HCT116 (cell line): ENCODE results near the gene SLC25A19. TPM values are rescaled to one million over a fixed set of nuclear protein-coding genes. Genes with fewer than 3 reads are reported as not detected.
"Not testable (repeated sequence)": the region's sequence is repeated elsewhere in the genome, so short reads cannot be mapped to it uniquely, and the experiment has no call there.

Source experiments
- ATAC-seq: fragments of 200-7000 bp; cut with Tn5 transposase; 2 replicates; pipeline ENCODE4 v1.9.1; 2020; ENCODE audit warnings: mild to moderate bottlenecking, moderate library complexity
- BruUV-seq: library from RNA; stranded (reverse); fragments of 400-500 nt; replicated peaks from 2 replicates; lab custom pipeline; 2021; lab: Mats Ljungman, UMichigan
- CTCF ChIA-PET: fragments of 300-600 bp; sonication (Branson Sonifier 250); formaldehyde crosslinking; loops from one replicate; lab custom pipeline; 2021; ENCODE audit warnings: antibody characterized with exemption; lab: Charles Lee
- POLR2A ChIA-PET: fragments of 300-600, 350-600 bp; sonication (Branson Sonifier 250); formaldehyde crosslinking; loops from one replicate; lab custom pipeline; 2021; ENCODE audit warnings: antibody characterized with exemption; lab: Charles Lee
- RAD21 ChIA-PET, 2 experiments: fragments of 300-600 bp; sonication (Branson Sonifier 250); formaldehyde crosslinking; loops; one replicate each; lab custom pipeline; 2023; ENCODE audit warnings: low total read pairs in 2 of 2; ENCODE audit not compliant: uncharacterized antibody in 2 of 2, unreplicated experiment in 2 of 2, low non-redundant PET in 1 of 2; lab: Charles Lee
- DNase-seq: peaks from one replicate; pipeline ENCODE4 v3.0.0-alpha.2; 2010; ENCODE audit warnings: low read depth, low spot score
- H2AFZ ChIP-seq: fragments of 200-600 bp; shearing (Covaris generic), sonication (generic); 2 replicates; pipeline ENCODE4 v1.6.1; 2017; ENCODE audit warnings: low read depth, mixed run types, mixed read lengths, antibody characterized with exemption, low read length; ENCODE audit not compliant: poor library complexity, severe bottlenecking
- H3K27ac ChIP-seq: 2 replicates; pipeline ENCODE4 v1.5.1; 2012; ENCODE audit warnings: low read depth, low read length
- H3K27me3 ChIP-seq: fragments of 200-600 bp; sonication (generic); 2 replicates; pipeline ENCODE4 v1.6.1; 2016; ENCODE audit warnings: mixed run types, low read length, mixed read lengths; ENCODE audit not compliant: insufficient read depth
- H3K36me3 ChIP-seq, 2 experiments: fragments of 200-500 bp in 1 of 2; fragments of 200-600 bp in 1 of 2; sonication (Bioruptor generic) in 1 of 2; sonication (generic) in 1 of 2; 2 replicates each; pipeline versions ENCODE4 v1.5.1 to v1.6.1; 2014 to 2016; ENCODE audit warnings: low read length in 2 of 2, inconsistent platforms in 1 of 2, mixed read lengths in 1 of 2, mixed run types in 1 of 2; ENCODE audit not compliant: insufficient read depth in 2 of 2, control insufficient read depth in 1 of 2
- H3K4me1 ChIP-seq, 2 experiments: fragments of 200-600 bp in 1 of 2; sonication (generic) in 1 of 2; 2 replicates each; pipeline versions ENCODE4 v1.5.1 to v1.6.1; 2012 to 2017; ENCODE audit warnings: low read length in 2 of 2, inconsistent platforms in 1 of 2, mild to moderate bottlenecking in 1 of 2, mixed read lengths in 1 of 2, mixed run types in 1 of 2, moderate library complexity in 1 of 2; ENCODE audit not compliant: insufficient read depth in 2 of 2, control insufficient read depth in 1 of 2
- H3K4me2 ChIP-seq: fragments of 200-600 bp; sonication (generic); 2 replicates; pipeline ENCODE4 v1.6.1; 2017; ENCODE audit warnings: mixed run types, low read length, mixed read lengths
- H3K4me3 ChIP-seq, 2 experiments: fragments of 200-600 bp in 1 of 2; sonication (generic) in 1 of 2; replicated peaks in 1 of 2; 2 replicates each; pipeline ENCODE4 v1.5.1; 2011 to 2016; ENCODE audit warnings: low read length in 2 of 2, control low read depth in 1 of 2, low read depth in 1 of 2, mild to moderate bottlenecking in 1 of 2, mixed read lengths in 1 of 2, mixed run types in 1 of 2
- H3K79me2 ChIP-seq: fragments of 200-600 bp; sonication (generic); 2 replicates; pipeline ENCODE4 v1.6.1; 2017; ENCODE audit warnings: mild to moderate bottlenecking, mixed run types, low read length, moderate library complexity, mixed read lengths; ENCODE audit not compliant: insufficient read depth
- H3K9ac ChIP-seq: fragments of 200-600 bp; sonication (generic); 2 replicates; pipeline ENCODE4 v1.6.1; 2016; ENCODE audit warnings: low read length, mixed read lengths
- H3K9me2 ChIP-seq: fragments of 200-600 bp; sonication (generic), shearing (Covaris generic); 2 replicates; pipeline ENCODE4 v1.6.1; 2017; ENCODE audit warnings: mixed run types, mild to moderate bottlenecking, moderate library complexity; ENCODE audit not compliant: insufficient read depth
- H3K9me3 ChIP-seq, 2 experiments: fragments of 200-500 bp in 1 of 2; fragments of 200-600 bp in 1 of 2; sonication (Bioruptor generic) in 1 of 2; sonication (generic) in 1 of 2; 2 replicates each; pipeline ENCODE4 v1.6.1; 2014 to 2017; ENCODE audit warnings: low read length in 2 of 2, mixed read lengths in 2 of 2, inconsistent platforms in 1 of 2, low read depth in 1 of 2, mild to moderate bottlenecking in 1 of 2, mixed run types in 1 of 2, moderate library complexity in 1 of 2; ENCODE audit not compliant: control insufficient read depth in 1 of 2, insufficient read depth in 1 of 2
- H4K20me1 ChIP-seq: fragments of 200-600 bp; sonication (generic), shearing (Covaris generic); 2 replicates; pipeline ENCODE4 v1.6.1; 2017; ENCODE audit warnings: mixed run types, mild to moderate bottlenecking, moderate library complexity; ENCODE audit not compliant: insufficient read depth
- CBX3 ChIP-seq: IDR thresholded peaks from 2 replicates; pipeline ENCODE4 v1.6.1; 2012; ENCODE audit warnings: low read depth
- EGR1 ChIP-seq: IDR thresholded peaks from 2 replicates; pipeline ENCODE4 v1.6.1; 2012; ENCODE audit warnings: low read depth
- EZH2phosphoT487 ChIP-seq: fragments of 200-600 bp; IDR thresholded peaks from 2 replicates; pipeline ENCODE4 v1.6.1; 2018; ENCODE audit warnings: antibody characterized with exemption, borderline replicate concordance
- MAX ChIP-seq: IDR thresholded peaks from 2 replicates; pipeline ENCODE4 v1.6.1; 2012
- POLR2A ChIP-seq: IDR thresholded peaks from 2 replicates; pipeline ENCODE4 v1.7.0; 2011; ENCODE audit warnings: borderline replicate concordance; ENCODE audit not compliant: insufficient read depth, insufficient read length; ENCODE audit errors: extremely low read depth
- SIN3A ChIP-seq: IDR thresholded peaks from 2 replicates; pipeline ENCODE4 v1.6.1; 2012; ENCODE audit warnings: low read depth
- SP1 ChIP-seq: IDR thresholded peaks from 2 replicates; pipeline ENCODE4 v1.6.1; 2012; ENCODE audit warnings: low read depth
- YY1 ChIP-seq: IDR thresholded peaks from 2 replicates; pipeline ENCODE4 v1.6.1; 2011; ENCODE audit warnings: low read length, low read depth, moderate library complexity, mild to moderate bottlenecking; ENCODE audit not compliant: insufficient replicate concordance; ENCODE audit errors: extremely low read depth
- ZNF274 ChIP-seq: fragments of 200-500 bp; sonication (Bioruptor generic); IDR thresholded peaks from 2 replicates; pipeline ENCODE4 v1.6.1; 2014; ENCODE audit warnings: mild to moderate bottlenecking, low read depth, low read length, inconsistent platforms
- intact Hi-C: fragments of 100-400 bp; cut with micrococcal nuclease; formaldehyde crosslinking; loops from 2 replicates; pipeline ENCODE4 v1.10.0; 2022
- total RNA-seq: library from RNA; stranded (reverse); gene quantifications from one replicate; pipeline ENCODE4 v1.2.1, GENCODE V29; 2021; ENCODE audit not compliant: unreplicated experiment
- TF ChIP-seq, protein P1 (sequence below), 3 experiments: fragments of 200-600 bp in 1 of 3; sonication (generic) in 1 of 3; IDR thresholded peaks in 2 of 3; conservative IDR thresholded peaks in 1 of 3; 2 replicates each; pipeline ENCODE4 v1.5.1; 2012 to 2017; ENCODE audit warnings: low read depth in 2 of 3, low read length in 2 of 3, antibody characterized with exemption in 1 of 3, borderline replicate concordance in 1 of 3, control low read depth in 1 of 3, mild to moderate bottlenecking in 1 of 3, mixed read lengths in 1 of 3, mixed run types in 1 of 3, moderate library complexity in 1 of 3; ENCODE audit not compliant: insufficient read depth in 1 of 3

The SLC25A19 gene
- total RNA-seq, 1 experiment from 2014 or later: 38.7 TPM

DNA sequence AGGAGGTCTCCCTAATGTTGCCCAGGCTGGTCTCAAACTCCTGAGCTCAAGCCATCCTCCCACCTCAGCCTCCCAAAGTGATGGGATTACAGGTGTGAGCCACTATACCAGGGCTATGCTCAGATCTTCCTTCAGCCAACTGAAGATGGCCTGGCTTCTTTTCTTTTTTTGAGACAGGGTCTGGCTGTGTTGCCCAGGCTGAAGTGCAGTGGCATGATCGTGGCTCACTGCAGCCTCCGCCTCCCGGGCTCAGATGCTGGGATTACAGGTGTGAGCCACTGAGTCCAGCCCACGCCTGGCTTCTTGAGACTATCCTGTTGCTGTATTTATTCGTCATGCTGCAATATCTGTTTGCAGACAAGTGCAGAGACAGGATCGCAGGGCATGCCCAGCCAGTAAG lies 4.1 kb downstream of the SLC25A19 start:
- ChIA-PET POLR2A (interaction anchor here (1.0 kb wide), 1 partner anchor 14 kb away, joined by 4 read pairs; the partner anchor contains the start of gene MIF4GD), RAD21 (no interaction called here)
- H3K36me3 ChIP-seq: peaks cover 19 to 33% of the 10 kb centered on the region in 2 experiments

DNA sequence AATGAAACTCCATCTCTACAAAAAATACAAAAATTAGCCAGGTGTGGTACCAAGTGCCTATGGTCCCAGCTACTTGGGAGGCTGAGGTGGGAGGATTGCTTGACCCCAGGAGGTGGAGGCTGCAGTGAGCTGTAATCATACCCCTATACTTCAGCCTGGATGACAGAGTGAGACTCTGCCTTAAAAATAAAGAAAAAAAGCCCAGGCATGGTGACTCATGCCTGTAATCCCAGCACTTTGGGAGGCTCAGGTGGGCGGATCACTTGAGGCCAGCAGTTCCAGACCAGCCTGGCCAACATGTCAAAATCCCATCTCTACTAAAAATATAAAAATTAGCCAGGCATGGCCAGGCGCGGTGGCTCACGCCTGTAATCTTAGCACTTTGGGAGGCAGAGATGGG lies 9.0 kb downstream of the SLC25A19 start:
- intact Hi-C loops, H3K4me3 ChIP-seq, H3K9ac ChIP-seq, H3K4me1 ChIP-seq, DNase-seq, BruUV-seq, H3K9me2 ChIP-seq, H2AFZ ChIP-seq, H3K79me2 ChIP-seq, H3K4me2 ChIP-seq, H3K9me3 ChIP-seq, H3K27ac ChIP-seq, RAD21 ChIA-PET, H3K27me3 ChIP-seq, H4K20me1 ChIP-seq: not testable (repeated sequence)
- ChIA-PET POLR2A (interaction anchor here (1.0 to 1.6 kb wide), 3 partner anchors 9 to 117 kb away, joined by 3 to 6 read pairs (median 4); partner anchors contain the start of genes MIF4GD and SLC25A19), CTCF (interaction anchor here (1.9 kb wide), 1 partner anchor 9 kb away, joined by 7 read pairs; the partner anchor contains the start of gene MIF4GD)
- ATAC-seq: peak; percentile 42; the same call in 1 of the 2 replicates
- peaks cover 19 to 32% of the 10 kb centered on the region in 2 experiments; a peak in 3 of 4 replicates for H3K36me3 ChIP-seq

More for the DNA sequence above, 4.1 kb downstream of the SLC25A19 start:
- Histone ChIP-seq H3K79me2 (peaks cover 40% of the 10 kb centered on the region), H3K27ac (no peak overlapping the region), H3K4me2 (no peak overlapping the region), H3K9ac (no peak overlapping the region), H3K9me3 (no peaks in the 10 kb centered on the region), H3K9me2 (no peaks in the 10 kb centered on the region), H3K4me1 (peaks cover 10 to 12% of the 10 kb centered on the region in 2 experiments), H2AFZ (no peak overlapping the region), H4K20me1 (no peaks in the 10 kb centered on the region), H3K27me3 (no peaks in the 10 kb centered on the region), H3K4me3 (no peak overlapping the region)
- ATAC-seq (no peak), DNase-seq (no peak)
- CTCF ChIA-PET: interaction anchor here (1.2 to 1.9 kb wide), 2 partner anchors 14 kb away, joined by 4 to 6 read pairs; partner anchors contain the start of gene MIF4GD
- intact Hi-C loops: no loop called here
- TF ChIP-seq MAX: no peak
- TF ChIP-seq, protein P1, sequence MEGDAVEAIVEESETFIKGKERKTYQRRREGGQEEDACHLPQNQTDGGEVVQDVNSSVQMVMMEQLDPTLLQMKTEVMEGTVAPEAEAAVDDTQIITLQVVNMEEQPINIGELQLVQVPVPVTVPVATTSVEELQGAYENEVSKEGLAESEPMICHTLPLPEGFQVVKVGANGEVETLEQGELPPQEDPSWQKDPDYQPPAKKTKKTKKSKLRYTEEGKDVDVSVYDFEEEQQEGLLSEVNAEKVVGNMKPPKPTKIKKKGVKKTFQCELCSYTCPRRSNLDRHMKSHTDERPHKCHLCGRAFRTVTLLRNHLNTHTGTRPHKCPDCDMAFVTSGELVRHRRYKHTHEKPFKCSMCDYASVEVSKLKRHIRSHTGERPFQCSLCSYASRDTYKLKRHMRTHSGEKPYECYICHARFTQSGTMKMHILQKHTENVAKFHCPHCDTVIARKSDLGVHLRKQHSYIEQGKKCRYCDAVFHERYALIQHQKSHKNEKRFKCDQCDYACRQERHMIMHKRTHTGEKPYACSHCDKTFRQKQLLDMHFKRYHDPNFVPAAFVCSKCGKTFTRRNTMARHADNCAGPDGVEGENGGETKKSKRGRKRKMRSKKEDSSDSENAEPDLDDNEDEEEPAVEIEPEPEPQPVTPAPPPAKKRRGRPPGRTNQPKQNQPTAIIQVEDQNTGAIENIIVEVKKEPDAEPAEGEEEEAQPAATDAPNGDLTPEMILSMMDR (IDR thresholded peaks at IDR 0.05 in 2 of 3, conservative IDR thresholded peaks at IDR 0.05 in 1 of 3; ENCODE audit: borderline replicate concordance in 1 of 3, insufficient read depth in 1 of 3, low read depth in 2 of 3, low read length in 2 of 3): no peak
- no peak for TF ChIP-seq ZNF274
- TF ChIP-seq EGR1: no peak
- no peak for TF ChIP-seq SP1
- TF ChIP-seq SIN3A: no peak
- no peak for TF ChIP-seq CBX3
- no peak for TF ChIP-seq POLR2A
- TF ChIP-seq YY1: no peak
- no peak for TF ChIP-seq EZH2phosphoT487
- BruUV-seq: no TSS peak
